Stimulated activated CD8-positive, alpha-beta memory T cell treated with anti-CD3 and anti-CD28 coated beads, Interleukin-4, amount 100 ng/mL, for 48 hours (primary cell): ENCODE data around the gene CD300E.

Experiments used
- DNase-seq: peaks from one replicate; pipeline ENCODE4 v3.0.0-alpha.2; 2020

CD300E gene

DNA sequence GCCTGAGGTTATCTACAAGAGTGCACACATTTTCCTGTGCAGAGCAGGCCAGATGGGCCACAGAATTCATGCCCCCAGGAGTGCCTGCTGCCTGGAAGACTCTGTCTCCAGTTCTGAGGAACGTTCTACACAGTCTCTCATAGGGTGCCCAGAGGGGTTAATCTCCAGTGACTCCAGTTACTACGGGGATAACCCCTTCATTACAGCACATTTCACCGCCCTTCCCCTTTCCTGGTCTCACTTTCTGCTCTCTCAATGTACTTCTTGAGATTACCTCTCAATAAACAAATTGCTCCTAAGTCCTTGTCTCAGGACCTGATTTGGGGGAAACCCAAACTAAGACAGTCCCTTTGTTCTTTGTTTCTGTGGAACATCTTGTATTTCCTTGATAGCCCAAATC is 62.0 kb downstream of the CD300E start:
- no peak for DNase-seq
